ENCODE results near the gene TMEM221.

The TMEM221 gene

GRCh38 chr19:17402982-17403855 is 45.2 kb downstream of the TMEM221 start (continued):
- TF ChIP-seq ZNF394 (tag by site-specific recombination; IDR thresholded peaks at IDR 0.05; ENCODE audit: borderline replicate concordance) (peak; percentile 73; the same call in 1 of the 2 replicates), SP2 (tag by site-specific recombination; IDR thresholded peaks at IDR 0.05) (peak; percentile 45), ZNF423 (tag by site-specific recombination; IDR thresholded peaks at IDR 0.05) (no peak), ZNF580 (tag by site-specific recombination; IDR thresholded peaks at IDR 0.05) (no peak), IKZF3 (tag by site-specific recombination; IDR thresholded peaks at IDR 0.05) (0 out of 2 replicates have a peak, but pooled peaks have one; percentile 20), ZBTB26 (tag by site-specific recombination; optimal IDR thresholded peaks at IDR 0.05) (no peak), ZNF600 (tag by site-specific recombination; IDR thresholded peaks at IDR 0.05) (peak; percentile 56; the same call in 1 of the 2 replicates), ZNF174 (tag by site-specific recombination; IDR thresholded peaks at IDR 0.05) (no peak)

- Histone ChIP-seq H3K9me3 (ENCODE audit: control insufficient read depth, insufficient read depth, low read depth, low read length) (no peaks in the 10 kb centered on the region), H3K27ac (ENCODE audit: extremely low read depth, low read depth, low read length) (no peak overlapping the region), H3K4me3 (ENCODE audit: low read depth, low read length) (no peak overlapping the region), H3K36me3 (ENCODE audit: control insufficient read depth in 2 of 2, insufficient read depth in 1 of 2, low read length in 2 of 2) (no peaks in the 10 kb centered on the region), H3K4me1 (ENCODE audit: control insufficient read depth, insufficient read depth, low read length) (no peaks in the 10 kb centered on the region)
- ChIA-PET POLR2A (no interaction called here), CTCF (interaction anchor here (1.1 kb wide), 1 partner anchor 11 kb away, joined by 5 read pairs; no protein-coding TSS in a partner anchor)
- TF ChIP-seq ZFP3 (tag by site-specific recombination; IDR thresholded peaks at IDR 0.05; ENCODE audit: low read depth) (peak; percentile 62), ZNF157 (tag by site-specific recombination; IDR thresholded peaks at IDR 0.05) (no peak)
These were observed 46.8 kb downstream of the TMEM221 start for GRCh38 chr19:17401628-17402027.

GRCh38 chr19:17398902-17399527 is 49.5 kb downstream of the TMEM221 start:
- POLR2A ChIA-PET = interaction anchor here (0.7 kb wide), 1 partner anchor 368 kb away, joined by 3 read pairs; no protein-coding TSS in a partner anchor
- Histone ChIP-seq H3K36me3 (ENCODE audit: control insufficient read depth in 2 of 2, insufficient read depth in 1 of 2, low read length in 2 of 2) (no peaks in the 10 kb centered on the region), H3K4me1 (ENCODE audit: control insufficient read depth, insufficient read depth, low read length) (no peaks in the 10 kb centered on the region), H3K27ac (ENCODE audit: extremely low read depth, low read depth, low read length) (no peak overlapping the region), H3K9me3 (ENCODE audit: control insufficient read depth, insufficient read depth, low read depth, low read length) (no peaks in the 10 kb centered on the region), H3K4me3 (ENCODE audit: low read depth, low read length) (no peak overlapping the region)
- CTCF ChIA-PET = interaction anchor here (0.6 to 2.4 kb wide), 8 partner anchors 8 to 436 kb away, joined by 3 to 8 read pairs (median 4); no protein-coding TSS in a partner anchor
- no peak for TF ChIP-seq ZNF560 (tag by site-specific recombination; IDR thresholded peaks at IDR 0.05; ENCODE audit: borderline replicate concordance)
- peak; percentile 16; the same call in 1 of the 2 replicates for TF ChIP-seq EGR2 (tag by site-specific recombination; IDR thresholded peaks at IDR 0.05; ENCODE audit: low read depth)

- ChIA-PET POLR2A (interaction anchor here (0.6 to 0.7 kb wide), 2 partner anchors 39 to 46 kb away, joined by 3 to 5 read pairs; no protein-coding TSS in a partner anchor), CTCF (interaction anchor here (0.6 to 1.4 kb wide), 15 partner anchors 19 to 459 kb away, joined by 3 to 7 read pairs (median 4); partner anchors contain the start of gene MVB12A)
- Histone ChIP-seq H3K4me1 (ENCODE audit: control insufficient read depth, insufficient read depth, low read length) (peaks cover 3% of the 10 kb centered on the region; the same call in 1 of the 2 replicates), H3K36me3 (ENCODE audit: control insufficient read depth in 2 of 2, insufficient read depth in 1 of 2, low read length in 2 of 2) (no peaks in the 10 kb centered on the region), H3K9me3 (ENCODE audit: control insufficient read depth, insufficient read depth, low read depth, low read length) (no peaks in the 10 kb centered on the region), H3K27ac (ENCODE audit: extremely low read depth, low read depth, low read length) (no peak overlapping the region), H3K4me3 (ENCODE audit: low read depth, low read length) (no peak overlapping the region)
- TF ChIP-seq ZNF704 (tag by site-specific recombination; IDR thresholded peaks at IDR 0.05) (no peak), KLF7 (tag by site-specific recombination; IDR thresholded peaks at IDR 0.05; ENCODE audit: borderline replicate concordance) (no peak), ZFP41 (tag by site-specific recombination; IDR thresholded peaks at IDR 0.05; ENCODE audit: borderline replicate concordance) (no peak), ZNF777 (tag by site-specific recombination; IDR thresholded peaks at IDR 0.05; ENCODE audit: borderline replicate concordance) (no peak), ZNF274 (IDR thresholded peaks at IDR 0.05; ENCODE audit: low read length) (no peak), ZNF274 (tag by site-specific recombination; IDR thresholded peaks at IDR 0.05; ENCODE audit: borderline replicate concordance) (no peak), ZNF585B (tag by site-specific recombination; IDR thresholded peaks at IDR 0.05) (no peak), KLF16 (tag by site-specific recombination; IDR thresholded peaks at IDR 0.05) (no peak), ZNF677 (tag by site-specific recombination; IDR thresholded peaks at IDR 0.05) (no peak), SP3 (tag by site-specific recombination; IDR thresholded peaks at IDR 0.05) (peak; percentile 90), ZNF645 (tag by site-specific recombination; IDR thresholded peaks at IDR 0.05) (no peak), ZNF140 (tag by site-specific recombination; IDR thresholded peaks at IDR 0.05) (no peak)
These were observed 53.5 kb downstream of the TMEM221 start for GRCh38 chr19:17394891-17395415.

All from HEK293 (cell line).